Activated CD8-positive, alpha-beta memory T cell treated with anti-CD3 and anti-CD28 coated beads, Interleukin-2, amount 10 ng/mL, durations not matched to agents 7 days and 5 days (primary cell): ENCODE results near the gene AMMECR1L. TPM values are rescaled to one million over a fixed set of nuclear protein-coding genes. Genes with fewer than 3 reads are reported as not detected.
"Not testable (repeated sequence)": the region's sequence is repeated elsewhere in the genome, so short reads cannot be mapped to it uniquely, and the experiment has no call there.

Experiments
- ATAC-seq: fragments of 150-1000 bp; cut with Tn5 transposase; one replicate; pipeline ENCODE4 v1.10.0; 2021; ENCODE audit warnings: moderate library complexity
- CTCF ChIA-PET: fragments of 350-600 bp; sonication (Branson Sonifier 250); formaldehyde crosslinking; loops from one replicate; lab custom pipeline; 2021; ENCODE audit warnings: antibody characterized with exemption; lab: Charles Lee
- DNase-seq: peaks from one replicate; pipeline ENCODE4 v3.0.0-alpha.2; 2020
- H3K27ac Mint-ChIP-seq: one replicate; pipeline ENCODE4 v1.8.0; 2021; ENCODE audit warnings: mild to moderate bottlenecking, mixed read lengths
- H3K27me3 Mint-ChIP-seq: one replicate; pipeline ENCODE4 v1.8.0; 2021; ENCODE audit warnings: mixed read lengths
- H3K36me3 Mint-ChIP-seq: one replicate; pipeline ENCODE4 v1.8.0; 2021; ENCODE audit warnings: mild to moderate bottlenecking, mixed read lengths
- H3K4me1 Mint-ChIP-seq: one replicate; pipeline ENCODE4 v1.8.0; 2021; ENCODE audit warnings: mixed read lengths
- H3K4me3 Mint-ChIP-seq: one replicate; pipeline ENCODE4 v1.8.0; 2021; ENCODE audit warnings: mild to moderate bottlenecking, moderate library complexity, mixed read lengths
- H3K9me3 Mint-ChIP-seq: one replicate; pipeline ENCODE4 v1.8.0; 2022; ENCODE audit warnings: low read depth, mixed read lengths
- total RNA-seq, 2 experiments: library from RNA; stranded (reverse); gene quantifications; one replicate each; pipeline ENCODE4 v1.2.3, GENCODE V29; 2021

The AMMECR1L gene
- total RNA-seq, 2 experiments from 2014 or later: 13.3 to 18.5 TPM

GRCh38 chr2:127901339-127902056 lies 15.7 kb upstream of the AMMECR1L start:
- no peaks in the 10 kb centered on the region for H3K36me3 Mint-ChIP-seq
- H3K4me3 Mint-ChIP-seq: no peak overlapping the region
- CTCF ChIA-PET: no interaction called here
- H3K4me1 Mint-ChIP-seq: peaks cover 8% of the 10 kb centered on the region
- H3K27me3 Mint-ChIP-seq: peaks cover 17% of the 10 kb centered on the region
- H3K9me3 Mint-ChIP-seq: no peaks in the 10 kb centered on the region
- no peak overlapping the region for H3K27ac Mint-ChIP-seq
- ATAC-seq (no peak), DNase-seq (no peak)

- no peaks in the 10 kb centered on the region for H3K4me1 Mint-ChIP-seq
- no peaks in the 10 kb centered on the region for H3K36me3 Mint-ChIP-seq
- peaks cover 9% of the 10 kb centered on the region for H3K27me3 Mint-ChIP-seq
- ATAC-seq (no peak), DNase-seq (no peak)
- no peak overlapping the region for H3K4me3 Mint-ChIP-seq
- no peaks in the 10 kb centered on the region for H3K9me3 Mint-ChIP-seq
- CTCF ChIA-PET: no interaction called here
- H3K27ac Mint-ChIP-seq: no peak overlapping the region
Measured at GRCh38 chr2:127897531-127898211, 11.9 kb upstream of the AMMECR1L start.

- H3K36me3 Mint-ChIP-seq: no peaks in the 10 kb centered on the region
- no peak overlapping the region for H3K27ac Mint-ChIP-seq
- H3K27me3 Mint-ChIP-seq: peaks cover 9% of the 10 kb centered on the region
- DNase-seq: no peak
- CTCF ChIA-PET: no interaction called here
- H3K4me1 Mint-ChIP-seq: no peaks in the 10 kb centered on the region
- no peak for ATAC-seq
- no peak overlapping the region for H3K4me3 Mint-ChIP-seq
- no peaks in the 10 kb centered on the region for H3K9me3 Mint-ChIP-seq
Measured at GRCh38 chr2:127893494-127893893, 7.7 kb upstream of the AMMECR1L start.

- DNase-seq (no peak), ATAC-seq (no peak)
- Mint-ChIP-seq H3K4me1 (peaks cover under 1% of the 10 kb centered on the region), H3K36me3 (no peaks in the 10 kb centered on the region), H3K27ac (no peak overlapping the region), H3K9me3 (no peaks in the 10 kb centered on the region), H3K4me3 (no peak overlapping the region), H3K27me3 (peaks cover 8% of the 10 kb centered on the region)
- CTCF ChIA-PET: no interaction called here
Measured at GRCh38 chr2:127893033-127893432, 7.3 kb upstream of the AMMECR1L start.

GRCh38 chr2:127891811-127892210 lies 6.1 kb upstream of the AMMECR1L start:
- no peak overlapping the region for H3K27ac Mint-ChIP-seq
- no peak overlapping the region for H3K4me3 Mint-ChIP-seq
- CTCF ChIA-PET: no interaction called here
- no peaks in the 10 kb centered on the region for H3K9me3 Mint-ChIP-seq
- no peaks in the 10 kb centered on the region for H3K36me3 Mint-ChIP-seq
- H3K4me1 Mint-ChIP-seq: peaks cover 11% of the 10 kb centered on the region
- no peak for DNase-seq
- no peak for ATAC-seq
- peaks cover 3% of the 10 kb centered on the region for H3K27me3 Mint-ChIP-seq

GRCh38 chr2:127890756-127891155 lies 5.0 kb upstream of the AMMECR1L start:
- H3K27ac Mint-ChIP-seq, H3K4me3 Mint-ChIP-seq, H3K9me3 Mint-ChIP-seq, ATAC-seq, H3K27me3 Mint-ChIP-seq, H3K36me3 Mint-ChIP-seq, DNase-seq: not testable (repeated sequence)
- peaks cover 11% of the 10 kb centered on the region for H3K4me1 Mint-ChIP-seq
- CTCF ChIA-PET: interaction anchor here (0.7 kb wide), 1 partner anchor 313 kb away, joined by 3 read pairs; no protein-coding TSS in a partner anchor

GRCh38 chr2:127888772-127889171 lies 3.0 kb upstream of the AMMECR1L start:
- Mint-ChIP-seq H3K27me3 (no peaks in the 10 kb centered on the region), H3K4me1 (peaks cover 22% of the 10 kb centered on the region), H3K27ac (no peak overlapping the region), H3K4me3 (no peak overlapping the region), H3K9me3 (no peaks in the 10 kb centered on the region), H3K36me3 (peaks cover 4% of the 10 kb centered on the region)
- DNase-seq: no peak
- ATAC-seq: no peak
- CTCF ChIA-PET: interaction anchor here (1.9 kb wide), 1 partner anchor 90 kb away, joined by 6 read pairs; no protein-coding TSS in a partner anchor

GRCh38 chr2:127887776-127888130 lies 2.0 kb upstream of the AMMECR1L start:
- Mint-ChIP-seq H3K27ac (no peak overlapping the region), H3K9me3 (no peaks in the 10 kb centered on the region), H3K4me1 (peaks cover 28% of the 10 kb centered on the region), H3K27me3 (no peaks in the 10 kb centered on the region), H3K4me3 (no peak overlapping the region), H3K36me3 (peaks cover 11% of the 10 kb centered on the region)
- no peak for DNase-seq
- no peak for ATAC-seq
- CTCF ChIA-PET: no interaction called here

- peaks cover 31% of the 10 kb centered on the region for H3K4me1 Mint-ChIP-seq
Measured at GRCh38 chr2:127887082-127887775, 1.5 kb upstream of the AMMECR1L start.

GRCh38 chr2:127886593-127886935 lies 808 bp upstream of the AMMECR1L start:
- H3K9me3 Mint-ChIP-seq, CTCF ChIA-PET, DNase-seq, H3K27me3 Mint-ChIP-seq: not testable (repeated sequence)
- H3K4me1 Mint-ChIP-seq: peaks cover 36% of the 10 kb centered on the region
- H3K36me3 Mint-ChIP-seq: peaks cover 14% of the 10 kb centered on the region
- peak overlapping the region; percentile 82 for H3K27ac Mint-ChIP-seq
- H3K4me3 Mint-ChIP-seq: peak overlapping the region; percentile 80
- ATAC-seq: peak; percentile 31

More at GRCh38 chr2:127887082-127887775, 1.5 kb upstream of the AMMECR1L start:
- CTCF ChIA-PET: no interaction called here
- peak overlapping the region; percentile 80 for H3K4me3 Mint-ChIP-seq
- ATAC-seq: no peak
- H3K27me3 Mint-ChIP-seq: no peaks in the 10 kb centered on the region
- peak overlapping the region; percentile 76 for H3K27ac Mint-ChIP-seq
- no peaks in the 10 kb centered on the region for H3K9me3 Mint-ChIP-seq
- peaks cover 14% of the 10 kb centered on the region for H3K36me3 Mint-ChIP-seq
- no peak for DNase-seq

GRCh38 chr2:127884861-127885740 lies 655 bp downstream of the AMMECR1L start:
- Mint-ChIP-seq H3K4me1 (peaks cover 45% of the 10 kb centered on the region), H3K27ac (peak overlapping the region; percentile 74), H3K4me3 (peak overlapping the region; percentile 82), H3K36me3 (peaks cover 24% of the 10 kb centered on the region)
- not testable (repeated sequence) for H3K27me3 Mint-ChIP-seq, H3K9me3 Mint-ChIP-seq
- CTCF ChIA-PET: interaction anchor here (1.0 to 1.2 kb wide), 2 partner anchors 9 to 19 kb away, joined by 3 to 5 read pairs; no protein-coding TSS in a partner anchor
- peak; percentile 54 for DNase-seq
- ATAC-seq: peak; percentile 29

GRCh38 chr2:127884436-127884835 lies 1.3 kb downstream of the AMMECR1L start:
- ATAC-seq: no peak

GRCh38 chr2:127879899-127880298 lies 5.9 kb downstream of the AMMECR1L start:
- H3K4me3 Mint-ChIP-seq: no peak overlapping the region
- H3K4me1 Mint-ChIP-seq: peaks cover 47% of the 10 kb centered on the region
- no peak for ATAC-seq
- peaks cover 30% of the 10 kb centered on the region for H3K36me3 Mint-ChIP-seq
- H3K27me3 Mint-ChIP-seq: no peaks in the 10 kb centered on the region
- no peak for DNase-seq
- no peaks in the 10 kb centered on the region for H3K9me3 Mint-ChIP-seq
- H3K27ac Mint-ChIP-seq: no peak overlapping the region
- CTCF ChIA-PET: no interaction called here

More at GRCh38 chr2:127884436-127884835, 1.3 kb downstream of the AMMECR1L start:
- Mint-ChIP-seq H3K36me3 (peaks cover 24% of the 10 kb centered on the region), H3K4me3 (peak overlapping the region; percentile 82), H3K9me3 (no peaks in the 10 kb centered on the region), H3K27me3 (no peaks in the 10 kb centered on the region), H3K27ac (peak overlapping the region; percentile 12), H3K4me1 (peaks cover 45% of the 10 kb centered on the region)
- no peak for DNase-seq
- CTCF ChIA-PET: interaction anchor here (1.0 to 1.2 kb wide), 3 partner anchors 9 to 206 kb away, joined by 3 to 5 read pairs (median 3); partner anchors contain the start of gene UGGT1
